Neural cell (in vitro differentiated cells): ENCODE measurements around the gene SPTBN1. TPM values are rescaled to one million over a fixed set of nuclear protein-coding genes. Genes with fewer than 3 reads are reported as not detected.

Experiments used
- H2AFZ ChIP-seq: fragments of 200-600, 300-800 bp; sonication (generic), shearing (Covaris generic); 2 replicates; pipeline ENCODE4 v1.6.0; 2014; ENCODE audit warnings: low read depth, mild to moderate bottlenecking, antibody characterized with exemption, low read length, moderate library complexity
- H3F3A ChIP-seq: fragments of 200-600 bp; shearing (Covaris generic); 2 replicates; pipeline ENCODE4 v1.6.1; 2016; ENCODE audit warnings: mild to moderate bottlenecking, moderate library complexity, mixed read lengths, antibody characterized with exemption, low read length; ENCODE audit not compliant: insufficient read depth, poor library complexity, severe bottlenecking
- H3K27ac ChIP-seq: fragments of 200-600, 300-800 bp; sonication (generic), shearing (Covaris generic); 2 replicates; pipeline ENCODE4 v1.5.1; 2014; ENCODE audit warnings: mild to moderate bottlenecking, low read length, moderate library complexity
- H3K27me3 ChIP-seq: fragments of 300-800, 200-600 bp; sonication (generic), shearing (Covaris generic); 2 replicates; pipeline ENCODE4 v1.6.0; 2014; ENCODE audit warnings: mild to moderate bottlenecking, low read depth, low read length, moderate library complexity; ENCODE audit not compliant: insufficient read depth
- H3K36me3 ChIP-seq: fragments of 300-800, 200-600 bp; sonication (generic), shearing (Covaris generic); 2 replicates; pipeline ENCODE4 v1.5.1; 2014; ENCODE audit warnings: mild to moderate bottlenecking, antibody characterized with exemption, low read length, moderate library complexity; ENCODE audit not compliant: insufficient read depth
- H3K4me2 ChIP-seq: fragments of 300-800, 200-600 bp; sonication (generic), shearing (Covaris generic); 2 replicates; pipeline ENCODE4 v1.6.0; 2014; ENCODE audit warnings: mild to moderate bottlenecking, low read length
- H3K4me3 ChIP-seq: fragments of 300-800, 200-600 bp; sonication (generic), shearing (Covaris generic); 2 replicates; pipeline ENCODE4 v1.5.1; 2014; ENCODE audit warnings: mild to moderate bottlenecking, low read length, moderate library complexity
- H3K79me2 ChIP-seq: fragments of 200-600 bp; shearing (Covaris generic); replicated peaks from 2 replicates; pipeline ENCODE4 v1.6.0; 2014; ENCODE audit warnings: mild to moderate bottlenecking, low read length, moderate library complexity; ENCODE audit not compliant: insufficient read depth
- H3K9ac ChIP-seq: fragments of 300-800, 200-600 bp; sonication (generic), shearing (Covaris generic); 2 replicates; pipeline ENCODE4 v1.6.1; 2016; ENCODE audit warnings: mild to moderate bottlenecking, low read length, mixed read lengths
- H3K9me2 ChIP-seq: fragments of 200-600 bp; shearing (Covaris generic); 2 replicates; pipeline ENCODE4 v1.6.1; 2016; ENCODE audit warnings: mild to moderate bottlenecking, low read length, mixed read lengths; ENCODE audit not compliant: insufficient read depth
- H3K9me3 ChIP-seq: fragments of 200-600, 300-800 bp; sonication (generic), shearing (Covaris generic); 2 replicates; pipeline ENCODE4 v1.6.1; 2016; ENCODE audit warnings: mild to moderate bottlenecking, mixed run types, low read length, moderate library complexity, mixed read lengths
- H4K20me1 ChIP-seq: fragments of 200-600 bp; shearing (Covaris generic); 2 replicates; pipeline ENCODE4 v1.6.1; 2016; ENCODE audit warnings: mild to moderate bottlenecking, mixed run types; ENCODE audit not compliant: insufficient read depth
- EP300 ChIP-seq: fragments of 450-650 bp; conservative IDR thresholded peaks from 2 replicates; pipeline ENCODE4 v1.6.1; 2014; ENCODE audit warnings: antibody characterized with exemption, mild to moderate bottlenecking, moderate library complexity; ENCODE audit not compliant: poor library complexity, severe bottlenecking
- EZH2 ChIP-seq: fragments of 200-600, 300-800 bp; shearing (Covaris generic), sonication (generic); IDR thresholded peaks from 2 replicates; pipeline ENCODE4 v1.6.1; 2014; ENCODE audit warnings: antibody characterized with exemption, low read length, borderline replicate concordance, mild to moderate bottlenecking; ENCODE audit not compliant: insufficient read depth, poor library complexity, severe bottlenecking
- MXI1 ChIP-seq: fragments of 450-650 bp; conservative IDR thresholded peaks from 2 replicates; pipeline ENCODE4 v1.6.1; 2014; ENCODE audit warnings: antibody characterized with exemption, mild to moderate bottlenecking; ENCODE audit not compliant: poor library complexity, severe bottlenecking
- POLR2AphosphoS5 ChIP-seq: IDR thresholded peaks from 2 replicates; pipeline ENCODE4 v1.6.1; 2012
- RAD21 ChIP-seq: fragments of 450-650 bp; conservative IDR thresholded peaks from 2 replicates; pipeline ENCODE4 v1.6.1; 2014; ENCODE audit warnings: antibody characterized with exemption, mild to moderate bottlenecking, moderate library complexity
- SMC3 ChIP-seq: fragments of 450-650 bp; conservative IDR thresholded peaks from 2 replicates; pipeline ENCODE4 v1.6.1; 2014; ENCODE audit warnings: antibody characterized with exemption, mild to moderate bottlenecking, moderate library complexity; ENCODE audit not compliant: poor library complexity
- TAF1 ChIP-seq: IDR thresholded peaks from 2 replicates; pipeline ENCODE4 v1.6.1; 2012; ENCODE audit warnings: low read depth
- polyA plus RNA-seq: library from polyadenylated mRNA; depleted of rRNA; stranded (reverse); fragments of >200 nt; gene quantifications from 2 replicates; pipeline ENCODE4 v1.2.3, GENCODE V29; 2014
- TF ChIP-seq, protein P1 (sequence below): IDR thresholded peaks from 2 replicates; pipeline ENCODE4 v1.6.1; 2012; ENCODE audit warnings: borderline replicate concordance
- TF ChIP-seq, protein P2 (sequence below): fragments of 450-650 bp; IDR thresholded peaks from 2 replicates; pipeline ENCODE4 v1.5.1; 2014; ENCODE audit warnings: antibody characterized with exemption, mild to moderate bottlenecking, moderate library complexity; ENCODE audit not compliant: poor library complexity, severe bottlenecking

The SPTBN1 gene
- polyA plus RNA-seq, 1 donor from 2014 or later = 92.1 TPM

- H3K27me3 ChIP-seq = no peaks in the 10 kb centered on the region
- H3K79me2 ChIP-seq = no peaks in the 10 kb centered on the region
- H3K9me2 ChIP-seq = no peaks in the 10 kb centered on the region
- H3K27ac ChIP-seq = no peak overlapping the region
- no peaks in the 10 kb centered on the region for H4K20me1 ChIP-seq
- H3K4me3 ChIP-seq = no peak overlapping the region
- H3K9ac ChIP-seq = no peak overlapping the region
- H3K36me3 ChIP-seq = peaks cover 4% of the 10 kb centered on the region
- no peak overlapping the region for H2AFZ ChIP-seq
- H3K4me2 ChIP-seq = no peak overlapping the region
- H3K9me3 ChIP-seq = no peaks in the 10 kb centered on the region
- TF ChIP-seq POLR2AphosphoS5 (no peak), RAD21 (no peak), EZH2 (no peak), TAF1 (no peak), EP300 (no peak), MXI1 (no peak), SMC3 (no peak)
- TF ChIP-seq, protein P1, sequence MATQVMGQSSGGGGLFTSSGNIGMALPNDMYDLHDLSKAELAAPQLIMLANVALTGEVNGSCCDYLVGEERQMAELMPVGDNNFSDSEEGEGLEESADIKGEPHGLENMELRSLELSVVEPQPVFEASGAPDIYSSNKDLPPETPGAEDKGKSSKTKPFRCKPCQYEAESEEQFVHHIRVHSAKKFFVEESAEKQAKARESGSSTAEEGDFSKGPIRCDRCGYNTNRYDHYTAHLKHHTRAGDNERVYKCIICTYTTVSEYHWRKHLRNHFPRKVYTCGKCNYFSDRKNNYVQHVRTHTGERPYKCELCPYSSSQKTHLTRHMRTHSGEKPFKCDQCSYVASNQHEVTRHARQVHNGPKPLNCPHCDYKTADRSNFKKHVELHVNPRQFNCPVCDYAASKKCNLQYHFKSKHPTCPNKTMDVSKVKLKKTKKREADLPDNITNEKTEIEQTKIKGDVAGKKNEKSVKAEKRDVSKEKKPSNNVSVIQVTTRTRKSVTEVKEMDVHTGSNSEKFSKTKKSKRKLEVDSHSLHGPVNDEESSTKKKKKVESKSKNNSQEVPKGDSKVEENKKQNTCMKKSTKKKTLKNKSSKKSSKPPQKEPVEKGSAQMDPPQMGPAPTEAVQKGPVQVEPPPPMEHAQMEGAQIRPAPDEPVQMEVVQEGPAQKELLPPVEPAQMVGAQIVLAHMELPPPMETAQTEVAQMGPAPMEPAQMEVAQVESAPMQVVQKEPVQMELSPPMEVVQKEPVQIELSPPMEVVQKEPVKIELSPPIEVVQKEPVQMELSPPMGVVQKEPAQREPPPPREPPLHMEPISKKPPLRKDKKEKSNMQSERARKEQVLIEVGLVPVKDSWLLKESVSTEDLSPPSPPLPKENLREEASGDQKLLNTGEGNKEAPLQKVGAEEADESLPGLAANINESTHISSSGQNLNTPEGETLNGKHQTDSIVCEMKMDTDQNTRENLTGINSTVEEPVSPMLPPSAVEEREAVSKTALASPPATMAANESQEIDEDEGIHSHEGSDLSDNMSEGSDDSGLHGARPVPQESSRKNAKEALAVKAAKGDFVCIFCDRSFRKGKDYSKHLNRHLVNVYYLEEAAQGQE = no peak
- TF ChIP-seq, protein P2, sequence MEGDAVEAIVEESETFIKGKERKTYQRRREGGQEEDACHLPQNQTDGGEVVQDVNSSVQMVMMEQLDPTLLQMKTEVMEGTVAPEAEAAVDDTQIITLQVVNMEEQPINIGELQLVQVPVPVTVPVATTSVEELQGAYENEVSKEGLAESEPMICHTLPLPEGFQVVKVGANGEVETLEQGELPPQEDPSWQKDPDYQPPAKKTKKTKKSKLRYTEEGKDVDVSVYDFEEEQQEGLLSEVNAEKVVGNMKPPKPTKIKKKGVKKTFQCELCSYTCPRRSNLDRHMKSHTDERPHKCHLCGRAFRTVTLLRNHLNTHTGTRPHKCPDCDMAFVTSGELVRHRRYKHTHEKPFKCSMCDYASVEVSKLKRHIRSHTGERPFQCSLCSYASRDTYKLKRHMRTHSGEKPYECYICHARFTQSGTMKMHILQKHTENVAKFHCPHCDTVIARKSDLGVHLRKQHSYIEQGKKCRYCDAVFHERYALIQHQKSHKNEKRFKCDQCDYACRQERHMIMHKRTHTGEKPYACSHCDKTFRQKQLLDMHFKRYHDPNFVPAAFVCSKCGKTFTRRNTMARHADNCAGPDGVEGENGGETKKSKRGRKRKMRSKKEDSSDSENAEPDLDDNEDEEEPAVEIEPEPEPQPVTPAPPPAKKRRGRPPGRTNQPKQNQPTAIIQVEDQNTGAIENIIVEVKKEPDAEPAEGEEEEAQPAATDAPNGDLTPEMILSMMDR = no peak
- no peaks in the 10 kb centered on the region for H3F3A ChIP-seq
Measured at GRCh38 chr2:54531558-54531957, 75.4 kb downstream of the SPTBN1 start.

DNA sequence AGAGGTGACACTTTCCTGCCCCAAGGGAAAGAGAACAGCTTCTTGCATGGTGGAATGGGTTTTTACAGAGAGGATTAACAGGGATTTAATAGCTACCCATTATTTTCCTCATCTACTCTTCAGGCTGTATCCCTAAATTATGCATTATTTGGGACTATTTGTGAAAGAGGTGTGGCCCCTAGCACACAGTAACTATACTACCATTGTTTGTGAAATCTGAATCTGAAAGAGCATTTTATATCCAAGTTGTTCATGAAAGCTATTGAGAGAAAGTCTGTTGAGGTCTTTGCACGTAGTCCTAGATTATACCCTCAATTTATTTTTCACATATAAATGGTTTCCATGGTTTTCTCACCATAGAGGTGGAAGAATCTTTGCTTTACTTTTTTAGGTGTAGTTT is 78.1 kb downstream of the SPTBN1 start:
- no peak overlapping the region for H3K4me2 ChIP-seq
- no peaks in the 10 kb centered on the region for H3K27me3 ChIP-seq
- H3K9me3 ChIP-seq = no peaks in the 10 kb centered on the region
- TF ChIP-seq MXI1 (no peak), POLR2AphosphoS5 (no peak), SMC3 (no peak), TAF1 (no peak), EP300 (no peak), RAD21 (no peak), EZH2 (no peak)
- TF ChIP-seq, protein P2 = no peak
- TF ChIP-seq, protein P1 = no peak
- H3K9me2 ChIP-seq = no peaks in the 10 kb centered on the region
- no peak overlapping the region for H3K27ac ChIP-seq
- no peak overlapping the region for H2AFZ ChIP-seq
- no peaks in the 10 kb centered on the region for H3K79me2 ChIP-seq
- no peak overlapping the region for H3K9ac ChIP-seq
- no peaks in the 10 kb centered on the region for H4K20me1 ChIP-seq
- H3F3A ChIP-seq = no peaks in the 10 kb centered on the region
- no peak overlapping the region for H3K4me3 ChIP-seq
- H3K36me3 ChIP-seq = no peaks in the 10 kb centered on the region
